Measurements from ENCODE around the gene CD93. TPM values are rescaled to one million over a fixed set of nuclear protein-coding genes. Genes with fewer than 3 reads are reported as not detected.

CD93 gene
- total RNA-seq, 1 experiment from 2014 or later = not detected

GRCh38 chr20:23080521-23080920, 5.6 kb downstream of the CD93 start:
- no peak overlapping the region for H3K4me3 ChIP-seq (ENCODE audit: low read length)
- no peaks in the 10 kb centered on the region for H3K36me3 ChIP-seq (ENCODE audit: insufficient read depth, low read length)
- no peaks in the 10 kb centered on the region for H3K27me3 ChIP-seq (ENCODE audit: low read length)
- no peaks in the 10 kb centered on the region for H3K79me2 ChIP-seq (ENCODE audit: low read length)
- no peak overlapping the region for H3K27ac ChIP-seq (ENCODE audit: low read length)
- no peaks in the 10 kb centered on the region for H3K9me2 ChIP-seq (replicated peaks; ENCODE audit: insufficient read depth, low read length)
- no peak overlapping the region for H2AFZ ChIP-seq (ENCODE audit: low read length)
- H3K4me2 ChIP-seq (ENCODE audit: low read depth, low read length, poor library complexity, severe bottlenecking) = no peak overlapping the region
- H3K4me1 ChIP-seq (ENCODE audit: low read length) = peaks cover 41% of the 10 kb centered on the region
- H3K9me3 ChIP-seq (ENCODE audit: low read length) = no peaks in the 10 kb centered on the region
- no peaks in the 10 kb centered on the region for H4K20me1 ChIP-seq (ENCODE audit: insufficient read depth, low read depth, low read length)
- DNase-seq = no peak
- H3K9ac ChIP-seq (ENCODE audit: low read length) = no peak overlapping the region

GRCh38 chr20:23079926-23080325, 6.2 kb downstream of the CD93 start:
- no peaks in the 10 kb centered on the region for H3K9me3 ChIP-seq (ENCODE audit: low read length)
- no peaks in the 10 kb centered on the region for H4K20me1 ChIP-seq (ENCODE audit: insufficient read depth, low read depth, low read length)
- H2AFZ ChIP-seq (ENCODE audit: low read length) = no peak overlapping the region
- no peaks in the 10 kb centered on the region for H3K36me3 ChIP-seq (ENCODE audit: insufficient read depth, low read length)
- H3K27me3 ChIP-seq (ENCODE audit: low read length) = no peaks in the 10 kb centered on the region
- H3K4me3 ChIP-seq (ENCODE audit: low read length) = no peak overlapping the region
- H3K4me2 ChIP-seq (ENCODE audit: low read depth, low read length, poor library complexity, severe bottlenecking) = peak overlapping the region; percentile 51
- no peak overlapping the region for H3K27ac ChIP-seq (ENCODE audit: low read length)
- no peak overlapping the region; the same call in 1 of the 2 replicates for H3K9ac ChIP-seq (ENCODE audit: low read length)
- no peaks in the 10 kb centered on the region for H3K79me2 ChIP-seq (ENCODE audit: low read length)
- peaks cover 41% of the 10 kb centered on the region for H3K4me1 ChIP-seq (ENCODE audit: low read length)
- no peak for DNase-seq
- H3K9me2 ChIP-seq (replicated peaks; ENCODE audit: insufficient read depth, low read length) = no peaks in the 10 kb centered on the region

DNA sequence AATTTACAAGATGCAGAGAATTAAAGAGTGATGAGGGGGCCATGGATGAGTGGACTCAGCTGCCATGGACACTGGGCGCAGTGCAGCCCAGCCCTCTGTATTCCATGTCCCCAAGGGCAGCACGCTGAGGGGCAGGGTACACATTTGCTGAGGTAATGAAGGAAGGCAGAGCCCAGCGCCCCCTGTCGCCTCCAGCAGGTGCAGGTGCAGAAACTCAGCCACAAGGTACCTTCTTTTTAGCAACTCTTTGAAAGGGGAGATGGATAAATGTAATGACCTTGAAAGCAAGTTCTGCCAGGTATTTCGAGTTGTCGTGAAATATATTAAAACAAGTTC, 7.1 kb downstream of the CD93 start:
- no peaks in the 10 kb centered on the region for H3K9me2 ChIP-seq (replicated peaks; ENCODE audit: insufficient read depth, low read length)
- H3K79me2 ChIP-seq (ENCODE audit: low read length) = no peaks in the 10 kb centered on the region
- H3K4me3 ChIP-seq (ENCODE audit: low read length) = no peak overlapping the region
- H3K9ac ChIP-seq (ENCODE audit: low read length) = no peak overlapping the region
- H3K27me3 ChIP-seq (ENCODE audit: low read length) = no peaks in the 10 kb centered on the region
- H3K9me3 ChIP-seq (ENCODE audit: low read length) = no peaks in the 10 kb centered on the region
- no peaks in the 10 kb centered on the region for H3K36me3 ChIP-seq (ENCODE audit: insufficient read depth, low read length)
- DNase-seq = peak; percentile 72
- peak overlapping the region; percentile 38; the same call in 1 of the 2 replicates for H2AFZ ChIP-seq (ENCODE audit: low read length)
- no peak overlapping the region for H3K27ac ChIP-seq (ENCODE audit: low read length)
- peak overlapping the region; percentile 51 for H3K4me2 ChIP-seq (ENCODE audit: low read depth, low read length, poor library complexity, severe bottlenecking)
- no peaks in the 10 kb centered on the region for H4K20me1 ChIP-seq (ENCODE audit: insufficient read depth, low read depth, low read length)
- H3K4me1 ChIP-seq (ENCODE audit: low read length) = peaks cover 41% of the 10 kb centered on the region

DNA sequence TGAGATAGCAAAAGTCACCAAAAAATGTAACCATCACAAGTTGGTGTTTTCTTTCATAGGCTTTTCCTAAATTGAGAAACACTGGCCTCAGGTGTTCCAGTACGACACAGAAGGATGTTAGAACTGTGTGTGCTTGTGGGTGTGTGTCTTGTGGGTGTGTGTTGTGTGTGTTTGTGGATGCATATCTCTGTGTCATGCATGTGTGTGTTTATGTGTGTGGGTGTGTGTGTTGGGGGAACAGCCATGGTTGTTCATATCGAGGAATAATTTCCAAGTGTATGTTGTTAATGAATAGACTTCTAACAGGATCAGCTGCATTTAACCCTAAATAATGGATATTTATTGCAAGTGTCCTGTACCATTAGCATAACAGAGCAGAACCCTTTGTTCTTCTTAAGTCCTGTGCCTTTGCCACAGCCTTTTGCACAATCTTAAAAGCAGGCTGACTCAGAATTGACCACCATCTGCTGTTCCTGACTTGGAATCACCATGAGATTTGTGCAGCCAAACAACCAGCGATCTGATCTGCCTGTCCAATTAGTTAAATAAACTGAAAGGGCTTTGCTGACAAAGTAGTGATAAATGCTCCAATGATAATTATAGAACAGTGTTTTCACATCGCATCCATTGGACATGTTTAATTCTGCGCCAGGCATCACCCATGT, 7.6 kb downstream of the CD93 start:
- no peaks in the 10 kb centered on the region for H3K9me3 ChIP-seq (ENCODE audit: low read length)
- H3K79me2 ChIP-seq (ENCODE audit: low read length) = no peaks in the 10 kb centered on the region
- no peak overlapping the region for H3K27ac ChIP-seq (ENCODE audit: low read length)
- H3K4me3 ChIP-seq (ENCODE audit: low read length) = no peak overlapping the region
- no peak overlapping the region for H3K9ac ChIP-seq (ENCODE audit: low read length)
- H4K20me1 ChIP-seq (ENCODE audit: insufficient read depth, low read depth, low read length) = no peaks in the 10 kb centered on the region
- H3K36me3 ChIP-seq (ENCODE audit: insufficient read depth, low read length) = no peaks in the 10 kb centered on the region
- peaks cover 41% of the 10 kb centered on the region for H3K4me1 ChIP-seq (ENCODE audit: low read length)
- DNase-seq = no peak
- no peaks in the 10 kb centered on the region for H3K27me3 ChIP-seq (ENCODE audit: low read length)
- H3K9me2 ChIP-seq (replicated peaks; ENCODE audit: insufficient read depth, low read length) = no peaks in the 10 kb centered on the region
- no peak overlapping the region for H2AFZ ChIP-seq (ENCODE audit: low read length)
- no peak overlapping the region for H3K4me2 ChIP-seq (ENCODE audit: low read depth, low read length, poor library complexity, severe bottlenecking)

GRCh38 chr20:23077277-23077676, 8.8 kb downstream of the CD93 start:
- no peaks in the 10 kb centered on the region for H3K9me2 ChIP-seq (replicated peaks; ENCODE audit: insufficient read depth, low read length)
- H3K27ac ChIP-seq (ENCODE audit: low read length) = no peak overlapping the region
- no peaks in the 10 kb centered on the region for H3K9me3 ChIP-seq (ENCODE audit: low read length)
- H3K4me2 ChIP-seq (ENCODE audit: low read depth, low read length, poor library complexity, severe bottlenecking) = no peak overlapping the region
- H3K4me3 ChIP-seq (ENCODE audit: low read length) = no peak overlapping the region
- no peaks in the 10 kb centered on the region for H4K20me1 ChIP-seq (ENCODE audit: insufficient read depth, low read depth, low read length)
- no peak for DNase-seq
- H3K27me3 ChIP-seq (ENCODE audit: low read length) = no peaks in the 10 kb centered on the region
- no peak overlapping the region for H3K9ac ChIP-seq (ENCODE audit: low read length)
- H3K4me1 ChIP-seq (ENCODE audit: low read length) = peaks cover 29% of the 10 kb centered on the region
- H3K79me2 ChIP-seq (ENCODE audit: low read length) = no peaks in the 10 kb centered on the region
- H3K36me3 ChIP-seq (ENCODE audit: insufficient read depth, low read length) = no peaks in the 10 kb centered on the region
- no peak overlapping the region for H2AFZ ChIP-seq (ENCODE audit: low read length)

DNA sequence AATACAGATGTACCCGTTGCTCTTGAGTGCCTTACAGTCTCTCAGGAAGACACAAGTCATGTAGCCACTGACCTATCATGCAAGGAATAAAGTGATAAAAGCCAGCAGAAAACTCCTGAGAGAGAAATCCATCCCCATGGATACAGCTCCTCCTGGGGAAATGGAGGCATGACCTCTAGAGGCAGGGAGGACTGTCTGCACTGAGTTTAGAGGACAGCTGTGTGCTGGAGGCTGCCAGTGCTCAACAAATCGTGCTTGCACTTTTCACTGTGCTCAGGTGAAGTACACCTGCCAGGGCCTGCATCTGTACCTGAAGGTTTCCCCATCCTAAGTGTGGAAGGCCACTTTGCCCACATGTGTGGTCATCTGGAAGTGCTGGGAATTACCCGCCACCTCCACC, 12.1 kb downstream of the CD93 start:
- Histone ChIP-seq H3K4me3 (ENCODE audit: low read length) (no peak overlapping the region), H3K4me2 (ENCODE audit: low read depth, low read length, poor library complexity, severe bottlenecking) (no peak overlapping the region), H3K9ac (ENCODE audit: low read length) (no peak overlapping the region), H3K4me1 (ENCODE audit: low read length) (peaks cover under 1% of the 10 kb centered on the region), H3K27me3 (ENCODE audit: low read length) (no peaks in the 10 kb centered on the region), H2AFZ (ENCODE audit: low read length) (no peak overlapping the region), H3K9me2 (replicated peaks; ENCODE audit: insufficient read depth, low read length) (no peaks in the 10 kb centered on the region), H3K36me3 (ENCODE audit: insufficient read depth, low read length) (no peaks in the 10 kb centered on the region), H3K27ac (ENCODE audit: low read length) (no peak overlapping the region), H3K79me2 (ENCODE audit: low read length) (no peaks in the 10 kb centered on the region), H4K20me1 (ENCODE audit: insufficient read depth, low read depth, low read length) (no peaks in the 10 kb centered on the region), H3K9me3 (ENCODE audit: low read length) (no peaks in the 10 kb centered on the region)
- DNase-seq = no peak

DNA sequence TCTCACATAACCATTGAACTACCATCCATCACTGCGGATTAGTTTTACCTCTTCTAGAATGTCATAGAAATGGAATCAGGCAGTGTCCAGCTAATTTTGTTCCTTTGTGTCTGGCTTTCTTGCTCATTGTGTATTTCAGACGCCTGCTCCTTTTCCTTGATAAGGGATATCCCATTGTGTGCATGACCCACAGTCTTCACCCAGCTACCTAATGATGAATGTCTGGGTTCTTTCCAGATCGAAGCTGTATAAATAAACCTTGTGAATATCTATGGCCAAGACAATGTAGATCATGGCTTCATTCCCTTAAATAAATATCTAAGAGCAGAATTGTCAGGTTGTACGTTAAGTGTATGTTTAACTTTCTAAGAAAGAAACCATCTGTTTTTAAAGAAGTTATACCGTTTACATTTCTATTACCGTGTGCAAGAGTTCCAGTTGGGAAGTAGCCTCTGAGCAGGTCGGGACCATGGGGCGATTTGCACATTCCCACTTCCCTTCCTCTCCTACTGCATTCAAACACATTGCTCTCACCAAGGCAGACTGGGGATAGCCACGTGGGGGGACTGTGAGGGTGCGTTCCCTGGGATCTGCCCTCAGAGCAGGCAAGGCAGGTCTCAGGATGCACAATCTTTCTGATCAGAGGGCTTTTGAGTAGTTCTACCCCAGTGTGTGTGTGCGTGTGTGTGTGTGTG, 13.1 kb downstream of the CD93 start:
- no peaks in the 10 kb centered on the region for H4K20me1 ChIP-seq (ENCODE audit: insufficient read depth, low read depth, low read length)
- no peak overlapping the region for H3K4me2 ChIP-seq (ENCODE audit: low read depth, low read length, poor library complexity, severe bottlenecking)
- no peaks in the 10 kb centered on the region for H3K27me3 ChIP-seq (ENCODE audit: low read length)
- H3K4me3 ChIP-seq (ENCODE audit: low read length) = no peak overlapping the region
- H3K4me1 ChIP-seq (ENCODE audit: low read length) = peaks cover 3% of the 10 kb centered on the region; the same call in 1 of the 2 replicates
- no peaks in the 10 kb centered on the region for H3K79me2 ChIP-seq (ENCODE audit: low read length)
- no peak overlapping the region for H3K27ac ChIP-seq (ENCODE audit: low read length)
- no peak for DNase-seq
- H3K9me2 ChIP-seq (replicated peaks; ENCODE audit: insufficient read depth, low read length) = no peaks in the 10 kb centered on the region
- no peak overlapping the region for H2AFZ ChIP-seq (ENCODE audit: low read length)
- no peaks in the 10 kb centered on the region for H3K36me3 ChIP-seq (ENCODE audit: insufficient read depth, low read length)
- H3K9me3 ChIP-seq (ENCODE audit: low read length) = no peaks in the 10 kb centered on the region
- no peak overlapping the region for H3K9ac ChIP-seq (ENCODE audit: low read length)

- H3K9ac ChIP-seq (ENCODE audit: low read length) = no peak overlapping the region
- no peaks in the 10 kb centered on the region for H3K27me3 ChIP-seq (ENCODE audit: low read length)
- no peak overlapping the region for H2AFZ ChIP-seq (ENCODE audit: low read length)
- H3K79me2 ChIP-seq (ENCODE audit: low read length) = no peaks in the 10 kb centered on the region
- no peaks in the 10 kb centered on the region for H3K9me2 ChIP-seq (replicated peaks; ENCODE audit: insufficient read depth, low read length)
- no peaks in the 10 kb centered on the region for H3K36me3 ChIP-seq (ENCODE audit: insufficient read depth, low read length)
- H3K4me2 ChIP-seq (ENCODE audit: low read depth, low read length, poor library complexity, severe bottlenecking) = no peak overlapping the region
- no peak overlapping the region for H3K27ac ChIP-seq (ENCODE audit: low read length)
- no peak for DNase-seq
- H3K4me1 ChIP-seq (ENCODE audit: low read length) = peaks cover 4% of the 10 kb centered on the region; the same call in 1 of the 2 replicates
- H3K9me3 ChIP-seq (ENCODE audit: low read length) = no peaks in the 10 kb centered on the region
- H3K4me3 ChIP-seq (ENCODE audit: low read length) = no peak overlapping the region
- H4K20me1 ChIP-seq (ENCODE audit: insufficient read depth, low read depth, low read length) = no peaks in the 10 kb centered on the region
These were observed 14.1 kb downstream of the CD93 start for GRCh38 chr20:23071996-23072395.

Measured in Karpas-422 (cell line).